ENCODE results near the gene TTLL11.

DNA sequence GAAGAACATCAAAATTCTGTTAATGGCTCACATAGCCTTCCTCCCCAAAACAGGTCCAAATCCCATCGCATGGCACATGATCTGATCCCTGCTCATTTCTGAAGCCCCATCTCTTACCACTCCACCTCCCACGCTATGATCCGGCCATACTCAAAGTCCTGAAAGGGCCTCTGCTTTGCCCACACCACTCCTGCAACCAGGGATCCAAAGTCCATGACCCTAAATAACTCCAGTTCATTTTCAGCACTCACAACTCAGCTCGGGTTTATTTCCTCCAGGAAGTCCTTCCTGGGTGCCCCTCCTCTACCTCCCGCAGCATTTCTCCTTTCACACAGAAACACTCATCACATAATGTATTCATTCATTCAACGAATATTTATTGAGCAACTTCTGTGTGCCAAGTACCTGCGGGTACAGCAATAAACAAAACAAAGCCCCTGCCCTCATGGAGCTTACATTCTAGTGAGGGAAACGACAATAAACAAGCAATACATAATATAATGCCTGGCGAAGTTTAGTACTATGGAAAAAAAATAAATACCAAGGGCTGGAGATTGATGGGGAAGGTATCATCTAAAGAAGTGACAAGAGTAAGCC, 2.7 kb downstream of the TTLL11 start:
- no peak for TF ChIP-seq CTCF (conservative IDR thresholded peaks at IDR 0.05; ENCODE audit: low read depth in 2 of 2)
- TF ChIP-seq REST (IDR thresholded peaks at IDR 0.05; ENCODE audit: unreplicated experiment), result no peak
- TF ChIP-seq EZH2phosphoT487 (IDR thresholded peaks at IDR 0.05; ENCODE audit: unreplicated experiment), result no peak
- TF ChIP-seq POLR2AphosphoS5 (IDR thresholded peaks at IDR 0.05; ENCODE audit: low read depth), result no peak
- no peak for TF ChIP-seq ZNF114 (CRISPR knock-in tag; IDR thresholded peaks at IDR 0.05)
- TF ChIP-seq EZH2 (IDR thresholded peaks at IDR 0.05; ENCODE audit: low read depth, unreplicated experiment), result no peak
- no peak for TF ChIP-seq ZNF462 (CRISPR knock-in tag; IDR thresholded peaks at IDR 0.05)
- TF ChIP-seq JUNB (IDR thresholded peaks at IDR 0.05; ENCODE audit: unreplicated experiment), result no peak
- no peak for TF ChIP-seq NANOG (IDR thresholded peaks at IDR 0.05; ENCODE audit: borderline replicate concordance)
